ENCODE data around the gene NLRX1. TPM values are rescaled to one million over a fixed set of nuclear protein-coding genes. Genes with fewer than 3 reads are reported as not detected.

Gene NLRX1
- total and polyA plus RNA-seq, 10 of the 15 experiments (the other 5 are each of a cell fraction or from before 2014, with no cell fraction given) = 0.85 to 18.5 (median 10.0) TPM

- TF ChIP-seq SMC3 (IDR thresholded peaks at IDR 0.05; ENCODE audit: borderline replicate concordance, low read length) = peak; percentile 60
- no peak for TF ChIP-seq SMAD1 (IDR thresholded peaks at IDR 0.05; ENCODE audit: low read depth, partially characterized antibody)
- TF ChIP-seq RAD51 (IDR thresholded peaks at IDR 0.05) = no peak
- TF ChIP-seq FOXM1 (IDR thresholded peaks at IDR 0.05; ENCODE audit: low read depth, low read length) = no peak
- TF ChIP-seq MAX (IDR thresholded peaks at IDR 0.05; ENCODE audit: low read depth, low read length) = no peak
- TF ChIP-seq CHD4 (IDR thresholded peaks at IDR 0.05) = no peak
- no peak for TF ChIP-seq TCF12 (IDR thresholded peaks at IDR 0.05; ENCODE audit: low read depth, low read length)
- no peak for TF ChIP-seq SIN3A (IDR thresholded peaks at IDR 0.05; ENCODE audit: low read depth, low read length)
- peak; percentile 33; the same call in 1 of the 2 replicates for TF ChIP-seq YY1 (IDR thresholded peaks at IDR 0.05; ENCODE audit: low read depth, low read length)
- no peak for TF ChIP-seq NFXL1 (IDR thresholded peaks at IDR 0.05; ENCODE audit: borderline replicate concordance)
- TF ChIP-seq, protein P1, sequence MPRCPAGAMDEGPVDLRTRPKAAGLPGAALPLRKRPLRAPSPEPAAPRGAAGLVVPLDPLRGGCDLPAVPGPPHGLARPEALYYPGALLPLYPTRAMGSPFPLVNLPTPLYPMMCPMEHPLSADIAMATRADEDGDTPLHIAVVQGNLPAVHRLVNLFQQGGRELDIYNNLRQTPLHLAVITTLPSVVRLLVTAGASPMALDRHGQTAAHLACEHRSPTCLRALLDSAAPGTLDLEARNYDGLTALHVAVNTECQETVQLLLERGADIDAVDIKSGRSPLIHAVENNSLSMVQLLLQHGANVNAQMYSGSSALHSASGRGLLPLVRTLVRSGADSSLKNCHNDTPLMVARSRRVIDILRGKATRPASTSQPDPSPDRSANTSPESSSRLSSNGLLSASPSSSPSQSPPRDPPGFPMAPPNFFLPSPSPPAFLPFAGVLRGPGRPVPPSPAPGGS (IDR thresholded peaks at IDR 0.05; ENCODE audit: borderline replicate concordance, insufficient read depth, low read depth, low read length, poor library complexity, severe bottlenecking) = no peak
- TF ChIP-seq MEF2A (IDR thresholded peaks at IDR 0.05; ENCODE audit: insufficient read depth, low read depth, low read length) = no peak
- no peak for TF ChIP-seq SKIL (IDR thresholded peaks at IDR 0.05; ENCODE audit: low read depth, poor library complexity, severe bottlenecking)
- no peak for TF ChIP-seq E4F1 (IDR thresholded peaks at IDR 0.05; ENCODE audit: borderline replicate concordance, partially characterized antibody)
- TF ChIP-seq RBBP5 (conservative IDR thresholded peaks at IDR 0.05) = no peak
- TF ChIP-seq WRNIP1 (IDR thresholded peaks at IDR 0.05; ENCODE audit: borderline replicate concordance, low read depth, low read length) = no peak
- TF ChIP-seq ELK1 (IDR thresholded peaks at IDR 0.05; ENCODE audit: low read depth, low read length) = no peak
- no peak for TF ChIP-seq POLR2AphosphoS2 (IDR thresholded peaks at IDR 0.05; ENCODE audit: low read depth, low read length)
- no peak for TF ChIP-seq PAX5 (IDR thresholded peaks at IDR 0.05; ENCODE audit: borderline replicate concordance, low read depth, low read length)
- no peak for TF ChIP-seq KDM1A (IDR thresholded peaks at IDR 0.05; ENCODE audit: borderline replicate concordance)
- TF ChIP-seq NFYA (IDR thresholded peaks at IDR 0.05; ENCODE audit: borderline replicate concordance, low read depth, low read length) = no peak
- no peak for TF ChIP-seq CEBPB (IDR thresholded peaks at IDR 0.05; ENCODE audit: borderline replicate concordance in 1 of 2, low read depth in 2 of 2, low read length in 2 of 2)
- TF ChIP-seq MYB (IDR thresholded peaks at IDR 0.05; ENCODE audit: borderline replicate concordance, low read depth, low read length) = no peak
These were observed 23.6 kb upstream of the NLRX1 start (continued) for GRCh38 chr11:119144825-119145486.

Data from GM12878 (cell line).